Colon (tissue), 2 donors: ENCODE results near the gene TMEM117.
"Not testable (repeated sequence)": the region's sequence is repeated elsewhere in the genome, so short reads cannot be mapped to it uniquely, and the experiment has no call there.

Experiments used
- FAIRE-seq: peaks from 2 replicates; lab custom pipeline; 2012; peaks lifted over from hg19 to GRCh38; lab: Jason Lieb, UNC
- donor health status: control.
- donor health status: control.

The TMEM117 gene

GRCh38 chr12:44223736-44224135 is 387.9 kb downstream of the TMEM117 start:
- FAIRE-seq = no peak

- FAIRE-seq = no peak
These were observed 388.7 kb downstream of the TMEM117 start for GRCh38 chr12:44224399-44225148.

- FAIRE-seq = no peak
These were observed 389.2 kb downstream of the TMEM117 start for GRCh38 chr12:44225149-44225510.

GRCh38 chr12:44227616-44228015 is 391.7 kb downstream of the TMEM117 start:
- FAIRE-seq = no peak

- no peak for FAIRE-seq
These were observed 394.0 kb downstream of the TMEM117 start for GRCh38 chr12:44229846-44230245.

GRCh38 chr12:44235674-44236073 is 399.8 kb downstream of the TMEM117 start:
- no peak for FAIRE-seq

- no peak for FAIRE-seq
These were observed 404.3 kb downstream of the TMEM117 start for GRCh38 chr12:44240186-44240585.

- peak; percentile 72 for FAIRE-seq
These were observed 410.1 kb downstream of the TMEM117 start for GRCh38 chr12:44245932-44246331.

GRCh38 chr12:44246482-44247105 is 410.7 kb downstream of the TMEM117 start:
- FAIRE-seq = no peak

GRCh38 chr12:44247588-44247987 is 411.7 kb downstream of the TMEM117 start:
- no peak for FAIRE-seq

- no peak for FAIRE-seq
These were observed 412.6 kb downstream of the TMEM117 start for GRCh38 chr12:44248436-44248835.

- FAIRE-seq = not testable (repeated sequence)
These were observed 414.6 kb downstream of the TMEM117 start for GRCh38 chr12:44250440-44250839.

GRCh38 chr12:44253338-44253856 is 417.5 kb downstream of the TMEM117 start:
- no peak for FAIRE-seq

GRCh38 chr12:44258246-44258645 is 422.4 kb downstream of the TMEM117 start:
- FAIRE-seq = no peak

GRCh38 chr12:44259890-44260289 is 424.0 kb downstream of the TMEM117 start:
- FAIRE-seq = no peak

GRCh38 chr12:44260581-44260980 is 424.7 kb downstream of the TMEM117 start:
- no peak for FAIRE-seq

- no peak for FAIRE-seq
These were observed 449.6 kb downstream of the TMEM117 start for GRCh38 chr12:44285321-44285960.

GRCh38 chr12:44286336-44286735 is 450.5 kb downstream of the TMEM117 start:
- no peak for FAIRE-seq

GRCh38 chr12:44286821-44287505 is 451.1 kb downstream of the TMEM117 start:
- no peak for FAIRE-seq

- FAIRE-seq = no peak
These were observed 451.7 kb downstream of the TMEM117 start for GRCh38 chr12:44287545-44287944.

GRCh38 chr12:44294649-44295048 is 458.8 kb downstream of the TMEM117 start:
- FAIRE-seq = no peak

- no peak for FAIRE-seq
These were observed 460.2 kb downstream of the TMEM117 start for GRCh38 chr12:44295958-44296623.
